Measurements from ENCODE around the gene BMP5.

DNA sequence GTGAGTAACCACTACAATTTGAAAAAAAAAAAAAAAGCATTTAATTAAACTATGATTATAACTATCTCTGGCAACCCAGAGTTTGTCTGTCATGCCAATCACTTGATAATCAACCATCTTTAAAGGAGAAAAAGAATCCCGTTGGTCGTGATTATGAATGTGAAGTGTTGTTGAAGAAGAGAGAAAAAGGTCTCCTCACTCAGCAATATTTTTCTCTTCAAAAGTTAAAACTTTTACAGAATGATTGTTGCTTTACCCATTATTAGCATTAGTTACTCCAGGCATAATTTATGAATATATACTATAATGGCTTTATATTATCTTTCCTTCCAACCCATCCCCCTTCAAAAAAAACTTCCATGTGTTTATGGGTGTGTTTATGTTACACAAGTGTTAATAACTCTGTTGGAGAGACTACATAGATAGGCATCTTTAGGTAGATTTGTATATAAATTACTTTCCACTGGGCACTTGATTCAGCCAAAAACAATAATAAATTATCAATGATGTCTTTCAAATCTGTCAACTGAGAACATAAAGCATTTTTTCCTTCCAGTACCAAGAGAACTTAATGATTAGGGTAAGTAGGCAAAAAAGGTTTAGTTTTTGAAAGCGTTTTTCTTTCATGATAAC lies 5.1 kb downstream of the BMP5 start:
- no peak for TF ChIP-seq YY1 (IDR thresholded peaks at IDR 0.05; ENCODE audit: insufficient read depth, insufficient read length)
- no peak for TF ChIP-seq ZNF274 (IDR thresholded peaks at IDR 0.05; ENCODE audit: low read depth, low read length)
- TF ChIP-seq SUZ12 (IDR thresholded peaks at IDR 0.05; ENCODE audit: extremely low read depth, insufficient read depth, insufficient read length), result no peak

Measured in NT2/D1 (cell line).